Measurements from ENCODE around the gene MAPK14.

The MAPK14 gene

DNA sequence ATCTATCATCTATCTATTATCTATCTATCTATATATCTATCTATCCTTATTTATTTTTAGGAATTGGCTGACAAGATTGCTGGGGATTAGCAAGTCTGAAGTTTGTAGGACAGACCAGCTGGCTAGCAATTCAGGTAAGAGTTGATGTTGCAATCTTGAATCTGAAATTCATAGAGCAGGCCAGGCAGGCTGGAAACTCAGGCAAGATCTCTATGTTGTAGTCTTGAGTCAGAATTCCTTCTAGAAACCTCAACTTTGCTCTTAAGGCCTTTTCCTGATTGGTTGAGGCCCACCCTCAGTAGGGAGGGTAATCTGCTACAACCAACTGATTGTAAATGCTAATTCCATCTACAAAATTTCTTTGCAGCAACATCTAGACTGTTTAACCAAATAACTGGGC, 121.9 kb downstream of the MAPK14 start:
- H3K36me3 Mint-ChIP-seq (ENCODE audit: low read depth): peaks cover 4% of the 10 kb centered on the region
- H3K9me3 Mint-ChIP-seq: peaks cover 4% of the 10 kb centered on the region
- peaks cover 5% of the 10 kb centered on the region for H3K4me1 Mint-ChIP-seq (ENCODE audit: low read depth)
- no peak overlapping the region for H3K4me3 Mint-ChIP-seq
- no peaks in the 10 kb centered on the region for H3K27me3 Mint-ChIP-seq
- H3K27ac Mint-ChIP-seq: no peak overlapping the region

DNA sequence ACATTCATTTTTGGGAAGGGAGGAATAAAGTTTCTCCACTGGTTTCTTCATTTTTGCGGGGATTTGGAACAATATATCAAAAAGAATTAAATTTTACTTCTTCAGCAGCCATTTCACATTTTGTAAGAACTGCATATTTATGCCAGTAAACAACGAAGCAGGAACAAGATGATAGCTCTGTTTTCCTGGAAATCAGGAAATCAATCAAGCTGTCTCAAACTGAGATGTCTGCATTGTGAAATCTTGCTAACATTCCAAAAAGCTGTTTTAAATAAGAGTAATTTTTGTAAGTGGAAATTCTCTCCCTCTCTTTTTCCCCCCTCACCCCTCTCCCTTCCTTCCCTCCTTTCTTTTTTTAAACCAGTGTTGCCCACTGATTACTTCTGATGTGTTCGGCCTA, 122.7 kb downstream of the MAPK14 start:
- H3K9me3 Mint-ChIP-seq: peaks cover 4% of the 10 kb centered on the region
- no peaks in the 10 kb centered on the region for H3K27me3 Mint-ChIP-seq
- no peak overlapping the region for H3K4me3 Mint-ChIP-seq
- no peak overlapping the region for H3K27ac Mint-ChIP-seq
- peaks cover 5% of the 10 kb centered on the region for H3K4me1 Mint-ChIP-seq (ENCODE audit: low read depth)
- peaks cover 4% of the 10 kb centered on the region for H3K36me3 Mint-ChIP-seq (ENCODE audit: low read depth)

DNA sequence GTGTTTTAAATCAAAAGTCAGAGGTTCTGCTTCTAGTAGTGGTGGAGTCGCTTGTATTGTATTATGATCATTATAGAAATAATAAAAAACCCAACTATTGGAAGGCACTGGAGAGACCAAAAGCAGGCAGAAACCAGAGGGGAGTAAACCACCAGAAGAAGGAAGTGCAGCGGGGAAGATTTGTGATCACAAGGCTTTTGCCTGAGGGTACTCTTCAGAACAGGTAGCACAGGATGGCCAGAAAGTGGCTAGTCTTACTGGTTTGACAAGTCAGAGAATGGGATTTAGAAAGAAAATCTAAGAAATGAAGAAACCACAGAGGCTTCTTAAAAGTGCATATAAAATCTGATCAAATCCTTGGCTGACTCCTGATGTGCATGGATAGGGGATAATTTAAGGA, 126.7 kb downstream of the MAPK14 start:
- no peaks in the 10 kb centered on the region for H3K27me3 Mint-ChIP-seq
- H3K4me3 Mint-ChIP-seq: no peak overlapping the region
- H3K27ac Mint-ChIP-seq: no peak overlapping the region
- peaks cover 10% of the 10 kb centered on the region for H3K9me3 Mint-ChIP-seq
- no peaks in the 10 kb centered on the region for H3K4me1 Mint-ChIP-seq (ENCODE audit: low read depth)
- no peaks in the 10 kb centered on the region for H3K36me3 Mint-ChIP-seq (ENCODE audit: low read depth)

DNA sequence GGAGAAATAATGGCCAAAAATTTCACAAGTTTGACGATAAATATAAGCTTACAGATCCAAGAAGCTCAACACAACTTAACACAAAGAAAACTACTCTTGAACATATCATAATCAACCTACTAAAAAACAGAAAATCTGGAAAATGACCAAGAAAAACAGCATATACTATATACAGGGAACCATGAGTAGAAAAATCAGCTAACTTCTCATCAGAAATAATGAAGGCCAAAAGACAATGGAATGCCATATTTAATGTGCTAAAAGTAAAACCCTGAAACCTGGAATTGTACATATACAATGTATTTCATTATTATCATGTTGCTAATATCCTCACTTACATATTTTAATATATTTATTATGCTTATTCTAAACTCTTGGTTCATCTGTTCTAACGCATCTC, 128.1 kb downstream of the MAPK14 start:
- Mint-ChIP-seq H3K4me3 (no peak overlapping the region), H3K36me3 (ENCODE audit: low read depth) (peaks cover 3% of the 10 kb centered on the region), H3K9me3 (peaks cover 10% of the 10 kb centered on the region), H3K4me1 (ENCODE audit: low read depth) (no peaks in the 10 kb centered on the region), H3K27me3 (no peaks in the 10 kb centered on the region), H3K27ac (no peak overlapping the region)

DNA sequence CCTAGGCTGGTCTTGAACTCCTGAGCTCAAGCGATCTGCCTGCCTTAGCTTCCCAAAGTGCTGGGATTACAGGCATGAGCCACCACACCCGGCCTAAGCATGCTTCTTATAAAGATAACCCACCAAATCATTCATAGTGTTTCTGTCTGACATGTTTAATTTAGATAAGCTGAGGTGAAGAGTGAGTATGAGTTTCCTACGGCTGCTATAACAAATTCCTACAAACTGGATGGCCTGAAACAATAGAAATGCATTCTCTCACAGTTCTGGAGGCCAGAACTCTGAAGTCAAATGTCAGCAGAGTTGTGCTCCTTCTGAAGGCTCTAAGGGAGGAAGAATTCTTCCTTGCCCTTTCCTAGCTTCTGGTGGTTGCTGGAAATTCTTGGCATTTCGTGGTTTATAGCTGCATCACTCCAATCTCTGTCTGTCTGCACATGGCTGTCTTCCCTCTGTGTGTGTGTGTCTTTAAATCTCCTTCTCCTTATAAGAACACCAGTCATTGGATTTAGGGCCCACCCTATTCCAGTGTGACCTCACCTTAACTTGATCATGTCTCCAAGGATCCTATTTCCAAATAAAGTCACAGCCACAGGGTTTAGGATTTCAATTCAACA, 132.6 kb downstream of the MAPK14 start:
- H3K36me3 Mint-ChIP-seq (ENCODE audit: low read depth): peaks cover 4% of the 10 kb centered on the region
- no peak overlapping the region for H3K27ac Mint-ChIP-seq
- peaks cover 10% of the 10 kb centered on the region for H3K9me3 Mint-ChIP-seq
- H3K4me3 Mint-ChIP-seq: no peak overlapping the region
- no peaks in the 10 kb centered on the region for H3K27me3 Mint-ChIP-seq
- H3K4me1 Mint-ChIP-seq (ENCODE audit: low read depth): no peaks in the 10 kb centered on the region
